HG02852 (cell line): ENCODE results near the gene OSMR.
A peak's percentile ranks its signal among the peaks of the same experiment; 100 is the strongest.

ENCODE experiments used
- ATAC-seq: cut with Tn5 transposase; IDR thresholded peaks from one replicate; pipeline ENCODE4 v1.9.1; 2021; ENCODE audit warnings: mild to moderate bottlenecking, moderate library complexity; ENCODE audit not compliant: unreplicated experiment

The OSMR gene

DNA sequence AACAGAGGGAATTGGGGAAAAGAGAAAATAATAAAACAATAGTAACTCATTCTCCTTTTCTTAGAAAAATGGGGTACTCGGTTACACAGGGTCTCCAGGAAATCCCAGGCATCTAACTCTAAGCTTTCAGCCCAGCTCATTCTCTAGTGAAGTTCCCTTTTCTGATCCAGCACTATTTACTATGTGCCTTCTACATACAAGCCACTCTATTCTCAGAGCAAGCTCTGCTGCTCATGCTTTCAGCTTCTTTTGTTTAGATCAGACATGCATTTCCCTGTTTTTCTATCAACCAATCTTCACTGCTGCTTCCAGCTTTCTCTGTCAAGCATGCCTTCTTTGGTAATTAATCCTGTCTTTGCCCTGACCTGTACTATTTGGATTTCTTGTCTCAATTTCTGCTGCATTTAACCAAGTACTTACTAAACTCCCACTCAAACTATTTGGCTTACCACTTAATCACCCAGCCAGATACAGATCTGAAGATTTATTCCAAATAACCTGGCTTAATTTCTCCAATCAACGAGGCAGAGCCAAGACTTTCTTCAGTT lies 25.3 kb downstream of the OSMR start:
- no peak for ATAC-seq

- no peak for ATAC-seq
Observed at GRCh38 chr5:38871790-38872551, 26.2 kb downstream of the OSMR start.

DNA sequence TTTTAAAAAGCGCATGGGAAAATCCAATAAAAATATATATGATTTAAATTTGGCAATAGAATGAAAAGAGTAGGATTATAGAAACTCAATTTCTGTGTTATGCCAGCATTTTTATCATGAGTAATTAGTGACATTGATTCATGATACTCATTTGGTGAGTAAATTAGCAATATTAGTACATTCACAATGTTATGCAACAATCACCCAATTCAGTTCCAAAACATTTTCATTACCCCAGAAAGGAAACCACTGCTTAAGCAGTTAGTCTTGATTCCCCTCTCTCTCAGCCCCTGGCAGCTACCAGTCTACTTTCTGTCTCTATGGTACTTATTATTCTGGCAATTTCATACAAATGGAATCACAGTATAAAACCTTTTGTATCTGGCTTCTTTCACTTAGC lies 27.0 kb downstream of the OSMR start:
- ATAC-seq, result no peak

DNA sequence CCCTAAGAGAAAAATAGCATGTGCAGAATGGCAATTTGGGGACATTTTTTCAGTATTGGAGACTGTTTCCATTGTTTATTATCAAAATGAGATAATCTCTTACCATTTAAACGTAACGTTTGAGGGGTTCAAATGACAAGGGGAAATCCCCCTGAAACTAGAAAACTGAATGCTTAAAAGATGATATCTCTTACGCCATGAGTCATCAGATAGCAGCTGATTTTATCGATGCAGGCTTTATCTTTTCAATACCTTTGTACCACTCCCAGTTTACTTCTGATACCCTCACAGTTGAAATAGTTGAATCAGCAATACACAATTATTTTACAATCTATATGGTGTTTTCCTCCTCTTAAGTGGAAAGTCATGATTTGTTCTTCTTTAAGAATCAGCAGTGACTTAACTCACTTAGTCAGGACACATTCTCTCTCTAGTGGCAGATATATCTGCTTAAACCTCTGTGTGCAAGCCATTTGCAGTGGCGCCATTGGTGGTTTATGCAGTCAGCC lies 29.2 kb downstream of the OSMR start:
- no peak for ATAC-seq

DNA sequence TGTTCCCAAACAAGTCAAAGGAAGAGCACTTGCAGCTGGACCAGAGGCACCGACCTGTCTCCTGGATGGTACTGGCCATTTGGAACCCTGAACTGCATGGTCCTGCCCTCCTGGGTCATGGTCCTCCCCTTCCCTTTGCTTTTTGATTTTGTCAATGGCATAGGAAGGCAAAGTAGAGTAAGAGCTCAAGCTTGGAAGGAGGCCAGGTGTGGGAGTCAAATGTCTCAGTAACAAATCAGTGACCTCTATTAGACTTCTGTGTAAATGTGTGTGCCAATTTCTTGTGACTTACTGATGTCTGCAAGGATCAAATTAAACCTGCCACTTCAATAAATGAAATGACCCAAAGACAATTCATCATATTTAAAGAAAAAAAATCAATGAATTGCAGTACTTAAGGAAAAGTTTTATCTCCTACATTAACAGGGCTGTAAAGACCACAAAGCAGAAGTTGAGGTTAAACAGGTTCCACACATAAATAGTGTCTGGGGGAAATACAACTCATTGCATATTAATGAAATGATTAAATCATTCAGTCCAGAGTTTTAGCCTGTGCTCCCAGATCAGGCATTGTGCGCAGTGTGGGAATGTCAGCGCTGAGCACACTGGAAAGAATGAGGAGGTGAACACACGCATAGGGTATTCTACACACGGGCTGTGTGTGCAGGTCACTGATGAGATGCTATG lies 32.7 kb downstream of the OSMR start:
- no peak for ATAC-seq

DNA sequence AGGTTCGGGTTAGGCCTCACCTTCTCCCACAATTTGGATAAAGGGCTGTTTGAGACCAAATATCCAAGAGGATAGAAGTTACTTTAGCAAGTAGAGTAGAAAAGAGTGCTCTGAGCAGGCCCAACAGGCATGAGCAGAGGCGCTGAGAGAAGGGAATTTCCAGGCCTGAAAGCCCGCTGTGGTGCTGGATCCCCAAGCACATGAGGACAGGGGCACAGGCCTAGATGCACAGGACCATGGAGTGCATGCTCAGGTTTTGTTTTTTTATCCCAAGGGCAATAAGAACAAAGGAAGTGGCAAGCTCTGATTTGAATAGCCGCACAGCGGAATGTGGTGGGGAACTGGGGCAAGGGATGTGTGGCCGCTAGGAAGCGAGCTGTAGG lies 33.3 kb downstream of the OSMR start:
- ATAC-seq, result no peak

DNA sequence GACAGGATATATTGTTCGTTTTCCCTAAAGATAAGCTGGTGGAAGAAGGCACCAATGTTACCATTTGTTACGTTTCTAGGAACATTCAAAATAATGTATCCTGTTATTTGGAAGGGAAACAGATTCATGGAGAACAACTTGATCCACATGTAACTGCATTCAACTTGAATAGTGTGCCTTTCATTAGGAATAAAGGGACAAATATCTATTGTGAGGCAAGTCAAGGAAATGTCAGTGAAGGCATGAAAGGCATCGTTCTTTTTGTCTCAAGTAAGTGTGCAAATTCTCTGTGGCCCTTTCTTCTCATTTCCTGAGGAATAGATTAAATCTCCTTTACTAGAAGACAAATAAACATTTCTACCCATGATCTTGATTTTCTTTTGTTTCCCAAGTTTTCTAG lies 38.0 kb downstream of the OSMR start:
- ATAC-seq, result no peak

DNA sequence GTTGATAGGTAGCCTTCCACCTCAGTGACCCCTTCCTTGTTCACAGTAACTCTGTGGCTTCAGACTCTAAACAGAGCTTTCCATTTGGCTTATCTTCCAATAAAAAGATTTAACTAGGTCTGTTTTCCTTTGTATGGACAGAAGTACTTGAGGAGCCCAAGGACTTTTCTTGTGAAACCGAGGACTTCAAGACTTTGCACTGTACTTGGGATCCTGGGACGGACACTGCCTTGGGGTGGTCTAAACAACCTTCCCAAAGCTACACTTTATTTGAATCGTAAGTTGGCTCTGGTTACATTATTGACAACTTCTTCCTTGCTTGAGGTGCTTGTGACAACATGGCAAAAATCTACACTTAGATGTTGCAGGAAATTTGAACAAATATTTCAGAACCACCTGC lies 39.4 kb downstream of the OSMR start:
- no peak for ATAC-seq

DNA sequence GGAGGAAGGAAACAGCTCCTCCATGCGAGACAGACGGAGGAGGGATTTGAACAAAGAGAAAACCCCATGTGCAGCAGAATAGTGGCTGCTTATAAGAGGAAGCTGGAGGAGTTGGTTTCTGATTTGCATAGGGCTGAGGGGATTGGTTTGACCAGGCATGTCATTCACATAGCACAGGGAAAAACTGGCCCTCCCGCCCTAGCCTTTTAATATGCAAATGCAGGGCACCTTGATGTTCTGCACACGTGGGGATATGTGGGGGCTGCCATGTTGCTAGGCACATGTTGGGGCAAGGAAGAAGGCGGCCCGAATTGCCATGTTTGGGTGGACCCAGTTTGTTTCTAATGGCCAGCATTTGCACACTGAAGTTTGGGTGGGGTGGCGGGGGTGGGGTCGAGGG lies 42.2 kb downstream of the OSMR start:
- ATAC-seq, result no peak

- ATAC-seq, result no peak
Observed at GRCh38 chr5:38889424-38889823, 43.6 kb downstream of the OSMR start.

GRCh38 chr5:38891563-38891962 lies 45.8 kb downstream of the OSMR start:
- no peak for ATAC-seq

DNA sequence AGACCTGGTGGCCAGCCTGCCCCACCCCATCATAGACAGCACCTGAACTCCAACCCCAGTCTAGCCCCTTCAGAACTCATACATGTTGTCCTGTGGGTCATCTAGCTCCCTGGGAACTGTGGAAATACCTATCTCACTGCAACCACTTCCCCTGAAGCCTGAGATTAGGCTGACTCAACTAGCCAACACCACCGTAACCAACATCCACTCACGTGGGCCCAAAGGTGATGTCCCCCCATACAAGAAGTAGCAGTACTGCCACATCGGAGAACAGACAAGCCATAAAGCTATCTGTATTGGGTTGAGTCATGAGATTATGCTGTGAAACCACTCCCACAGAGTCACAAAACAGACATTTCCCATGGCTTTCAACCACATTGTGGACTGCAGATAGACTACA lies 46.6 kb downstream of the OSMR start:
- ATAC-seq, result peak; percentile 54

- ATAC-seq, result no peak
Observed at GRCh38 chr5:38896760-38897159, 50.9 kb downstream of the OSMR start.

- no peak for ATAC-seq
Observed at GRCh38 chr5:38899936-38900335, 54.1 kb downstream of the OSMR start.

DNA sequence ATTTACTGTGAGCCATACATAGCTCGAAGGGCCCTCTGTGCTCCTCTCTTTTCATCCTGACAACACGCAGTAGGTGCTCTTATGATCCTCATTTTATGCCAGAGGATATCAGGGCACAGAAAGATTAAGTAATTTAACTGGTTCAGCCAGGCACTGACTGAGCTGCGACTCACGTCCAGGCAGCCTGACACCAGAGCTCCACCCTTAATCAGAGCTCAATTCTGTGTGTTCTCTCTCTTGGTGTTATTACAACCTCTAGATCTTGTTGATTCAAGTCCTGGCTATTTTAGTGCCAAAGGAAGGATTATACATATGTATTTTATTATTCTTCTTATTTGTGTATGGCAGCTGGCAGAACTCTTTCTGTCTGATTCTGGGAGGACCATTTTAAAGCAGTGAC lies 59.7 kb downstream of the OSMR start:
- ATAC-seq, result no peak

GRCh38 chr5:38906503-38906902 lies 60.7 kb downstream of the OSMR start:
- ATAC-seq, result no peak

- ATAC-seq, result no peak
Observed at GRCh38 chr5:38911933-38912332, 66.1 kb downstream of the OSMR start.

DNA sequence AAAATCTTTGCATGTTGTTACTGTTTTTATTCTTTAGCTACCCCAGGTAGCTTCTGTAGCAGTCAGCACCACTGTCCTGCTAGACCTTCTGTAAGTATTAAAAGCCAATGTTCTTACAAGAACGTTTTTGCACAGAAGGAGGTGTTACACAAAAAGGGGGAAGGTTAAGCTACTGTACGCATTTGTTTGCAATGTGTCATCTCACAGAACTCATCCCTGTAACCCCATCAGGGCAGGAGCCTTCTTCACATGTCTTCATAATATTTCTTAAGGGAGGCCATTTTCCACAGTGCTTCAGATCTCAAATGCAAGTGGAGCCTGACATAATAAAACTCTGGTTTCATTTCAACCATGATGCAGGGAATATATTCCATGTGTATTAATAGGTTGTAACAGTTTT lies 67.9 kb downstream of the OSMR start:
- no peak for ATAC-seq

- ATAC-seq, result no peak
Observed at GRCh38 chr5:38916802-38917201, 71.0 kb downstream of the OSMR start.

- no peak for ATAC-seq
Observed at GRCh38 chr5:38921174-38921573, 75.4 kb downstream of the OSMR start.

- peak; percentile 90 for ATAC-seq
Observed at GRCh38 chr5:38922199-38922598, 76.4 kb downstream of the OSMR start.
